CD1c-positive myeloid dendritic cell (primary cell): ENCODE results near the gene BCL2L12.
A peak's percentile ranks its signal among the peaks of the same experiment; 100 is the strongest.

Source experiments
- DNase-seq: peaks from one replicate; pipeline ENCODE4 v3.0.0-alpha.2; 2016; ENCODE audit errors: extremely low spot score

The BCL2L12 gene

DNA sequence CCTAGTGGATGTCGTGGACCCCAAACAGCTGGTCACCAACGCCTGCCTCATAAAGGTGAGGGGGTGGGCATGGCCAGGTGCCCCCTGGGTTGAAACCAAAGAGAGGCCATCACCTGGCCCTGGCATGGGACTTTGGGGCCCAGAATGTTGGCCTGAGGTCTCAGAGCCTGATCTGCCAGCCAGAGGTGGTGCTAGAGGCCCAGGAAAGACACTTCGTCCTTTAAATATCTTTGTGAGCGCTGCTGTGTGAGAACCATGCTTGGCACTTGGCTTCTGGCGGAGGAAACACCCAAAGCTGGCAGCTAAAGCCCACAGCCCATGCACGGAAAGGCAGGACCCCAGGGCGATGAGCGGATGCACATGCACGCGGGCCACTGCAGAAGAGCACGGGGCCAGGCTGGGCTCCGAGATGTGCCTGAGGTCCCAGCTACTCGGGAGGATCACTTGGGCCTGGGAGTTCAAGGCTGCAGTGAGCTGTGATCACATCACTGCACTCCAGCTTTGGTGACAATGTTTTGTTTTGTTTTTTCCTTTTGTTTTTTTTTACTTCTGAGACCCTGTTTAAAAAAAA is 19.3 kb downstream of the BCL2L12 start:
- no peak for DNase-seq

DNA sequence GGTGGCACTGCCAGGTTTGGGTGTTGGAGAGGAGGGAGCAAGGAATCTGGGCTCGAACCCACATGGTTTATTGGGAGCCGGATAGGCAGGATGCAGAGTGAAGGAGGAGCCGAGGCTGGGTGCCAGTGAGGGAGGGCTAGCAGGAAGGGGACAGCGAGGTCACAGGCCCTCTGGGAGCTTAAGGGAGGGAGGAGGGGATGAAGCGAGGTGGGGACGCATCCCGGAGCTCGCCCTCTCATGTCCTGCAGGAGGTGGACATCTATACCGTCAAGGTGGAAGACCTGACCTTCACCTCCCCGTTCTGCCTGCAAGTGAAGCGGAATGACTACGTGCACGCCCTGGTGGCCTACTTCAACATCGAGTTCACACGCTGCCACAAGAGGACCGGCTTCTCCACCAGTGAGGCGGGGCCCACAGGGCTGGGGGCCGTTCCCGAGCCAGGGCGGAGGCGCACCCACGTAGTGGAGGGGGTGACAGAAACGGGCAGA is 20.2 kb downstream of the BCL2L12 start:
- DNase-seq = no peak

DNA sequence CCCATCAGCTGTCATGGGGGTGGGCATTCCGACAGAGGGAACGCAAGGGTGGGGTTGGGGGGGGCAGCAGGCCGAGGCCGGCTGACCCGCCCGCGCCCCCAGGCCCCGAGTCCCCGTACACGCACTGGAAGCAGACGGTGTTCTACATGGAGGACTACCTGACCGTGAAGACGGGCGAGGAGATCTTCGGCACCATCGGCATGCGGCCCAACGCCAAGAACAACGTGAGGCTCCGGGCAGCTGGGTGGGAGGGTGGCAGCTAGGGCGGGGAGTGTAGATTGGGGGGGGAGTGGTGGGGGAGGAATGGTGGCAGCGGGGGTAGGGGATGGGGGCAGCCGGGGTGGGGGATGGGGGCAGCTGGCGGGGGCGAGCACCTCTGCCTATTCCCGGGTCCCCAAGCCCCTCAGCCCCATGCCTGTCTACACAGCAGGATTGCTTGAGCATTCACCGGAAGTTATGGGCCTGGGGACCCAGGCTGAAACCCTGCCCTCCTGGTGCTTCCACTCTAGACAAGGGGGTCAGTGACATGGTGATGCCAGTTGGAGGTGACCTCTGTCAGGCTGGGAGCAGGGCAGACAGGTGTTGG is 20.9 kb downstream of the BCL2L12 start:
- no peak for DNase-seq

DNA sequence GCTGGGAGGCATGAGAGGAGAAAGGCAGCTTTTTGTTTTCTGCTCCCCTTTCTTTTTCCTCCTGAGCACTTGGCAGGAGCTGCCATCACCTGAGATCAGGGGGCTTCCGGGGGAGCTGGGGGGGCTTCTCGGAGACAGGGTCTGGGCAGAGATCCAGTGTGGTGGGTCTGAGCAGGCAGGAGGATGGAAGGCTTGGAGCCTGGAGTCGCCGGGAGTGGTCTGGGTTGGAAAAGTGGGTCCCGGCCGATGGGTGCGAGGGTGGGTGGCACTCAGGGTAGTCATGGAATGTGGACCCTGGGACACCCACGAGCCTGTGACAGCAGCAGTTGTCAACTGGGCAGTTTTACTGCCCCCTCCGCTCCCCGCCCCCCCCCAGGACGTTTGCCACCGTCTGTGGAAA is 21.4 kb downstream of the BCL2L12 start:
- no peak for DNase-seq

DNA sequence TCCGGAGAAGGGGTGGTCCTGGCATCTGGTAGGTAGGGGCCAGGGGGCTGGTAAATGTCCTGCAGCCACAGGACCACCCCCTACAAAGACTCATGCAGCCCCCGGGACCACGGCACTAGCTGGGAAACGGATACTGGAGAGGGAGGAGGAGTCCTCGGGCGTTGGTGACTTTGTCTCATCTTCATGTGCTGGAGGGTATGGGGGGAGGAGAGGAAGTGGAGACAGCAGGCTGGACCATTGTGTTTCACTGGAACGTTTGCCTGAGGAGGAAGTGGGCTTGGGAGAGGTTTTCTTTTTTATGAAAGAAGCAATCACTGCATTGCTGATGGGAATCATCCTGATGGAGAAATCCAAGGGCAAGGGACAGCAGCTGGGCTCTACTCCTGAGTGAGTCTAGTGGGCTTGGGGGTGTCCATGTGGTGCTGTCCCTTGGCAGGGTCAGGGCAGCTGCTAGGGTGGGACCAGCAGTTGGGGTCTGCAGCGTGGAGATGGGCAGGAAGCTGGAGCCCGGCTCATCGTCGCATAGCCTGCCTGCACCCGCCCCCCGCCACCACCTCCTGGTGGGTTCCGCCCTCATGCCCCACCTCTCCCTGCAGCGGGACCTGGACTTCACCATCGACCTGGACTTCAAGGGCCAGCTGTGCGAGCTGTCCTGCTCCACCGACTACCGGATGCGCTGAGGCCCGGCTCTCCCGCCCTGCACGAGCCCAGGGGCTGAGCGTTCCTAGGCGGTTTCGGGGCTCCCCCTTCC is 22.0 kb downstream of the BCL2L12 start:
- DNase-seq = peak; percentile 48

DNA sequence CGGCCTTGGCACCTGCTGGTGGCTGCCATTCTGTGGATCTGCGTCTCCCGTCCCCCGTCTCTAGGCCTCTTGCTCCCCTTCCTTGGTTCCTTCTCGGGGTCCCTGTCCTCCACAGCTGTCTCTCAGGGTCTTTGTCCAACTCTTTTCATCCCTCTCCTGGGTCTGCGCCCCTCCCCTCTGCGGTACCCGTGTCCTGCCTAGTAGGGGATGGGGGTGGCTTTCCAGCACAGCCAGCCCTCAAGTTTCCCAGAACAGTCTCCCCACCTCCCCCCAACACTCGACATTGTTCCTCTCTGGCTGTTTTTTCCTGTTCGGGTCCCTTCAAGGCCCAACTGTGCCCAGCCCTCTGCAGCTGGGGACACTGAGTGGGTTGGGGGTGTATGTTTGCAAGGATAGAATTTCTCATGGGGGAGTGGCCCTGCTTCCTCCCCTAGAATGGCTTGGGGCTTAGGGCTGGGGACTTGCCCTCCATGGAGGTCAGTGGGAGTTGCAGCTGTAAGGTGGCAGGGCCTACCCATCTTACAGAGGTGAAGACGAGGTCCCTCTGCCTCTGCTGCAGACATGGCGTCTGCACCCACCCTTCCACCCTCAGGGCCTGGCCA is 22.9 kb downstream of the BCL2L12 start:
- DNase-seq = no peak

DNA sequence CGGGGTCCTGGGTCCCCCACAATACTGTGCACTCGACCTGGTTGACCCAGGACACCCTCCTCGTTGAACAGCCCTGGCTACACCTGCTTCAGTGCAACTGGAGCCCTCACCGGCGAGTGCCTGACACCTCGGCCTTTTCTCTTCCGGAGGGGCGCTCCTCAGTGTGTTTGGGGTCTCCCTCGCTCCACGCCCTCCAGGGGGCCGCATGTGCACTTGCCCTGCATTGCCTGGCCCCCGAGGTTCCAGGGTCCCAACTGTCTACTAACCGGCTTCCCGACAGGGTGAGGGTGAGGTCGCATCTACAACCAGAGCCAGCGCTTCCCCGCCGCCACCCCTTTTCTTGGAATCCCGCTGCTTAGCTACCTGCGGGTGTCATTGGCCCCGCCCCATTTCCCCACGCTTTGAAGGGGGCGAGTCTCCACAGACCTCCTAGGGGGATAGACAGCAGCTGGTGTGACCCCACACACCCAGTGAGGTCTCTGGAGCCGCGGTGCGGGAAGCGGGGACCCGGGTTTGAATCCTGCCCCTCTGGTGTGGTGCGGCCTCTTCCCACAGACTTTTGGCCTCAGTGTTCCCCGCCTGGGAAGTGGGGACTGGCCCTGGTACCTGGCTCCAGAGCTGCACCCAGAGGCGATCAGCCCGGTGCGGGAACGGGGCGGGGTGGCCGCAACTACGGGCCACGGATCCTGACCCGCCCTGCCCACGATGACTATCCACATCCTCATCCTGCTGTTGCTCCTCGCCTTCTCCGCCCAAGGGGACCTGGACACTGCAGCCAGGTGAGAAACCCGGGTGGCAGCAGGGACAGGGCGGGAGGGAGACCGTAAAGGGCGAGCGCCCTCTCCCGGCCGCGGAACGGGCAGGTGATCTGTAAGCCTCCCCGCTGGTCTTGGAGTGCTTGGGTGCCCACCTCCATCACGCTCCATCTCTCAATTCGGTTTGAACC is 23.7 kb downstream of the BCL2L12 start, which contains the start of gene ADM5:
ADM5 (plus strand) TSS at position 462 of the 946 bp plus-strand sequence; CDS start at position 706, 244 bp downstream.
- DNase-seq = peak; percentile 13

DNA sequence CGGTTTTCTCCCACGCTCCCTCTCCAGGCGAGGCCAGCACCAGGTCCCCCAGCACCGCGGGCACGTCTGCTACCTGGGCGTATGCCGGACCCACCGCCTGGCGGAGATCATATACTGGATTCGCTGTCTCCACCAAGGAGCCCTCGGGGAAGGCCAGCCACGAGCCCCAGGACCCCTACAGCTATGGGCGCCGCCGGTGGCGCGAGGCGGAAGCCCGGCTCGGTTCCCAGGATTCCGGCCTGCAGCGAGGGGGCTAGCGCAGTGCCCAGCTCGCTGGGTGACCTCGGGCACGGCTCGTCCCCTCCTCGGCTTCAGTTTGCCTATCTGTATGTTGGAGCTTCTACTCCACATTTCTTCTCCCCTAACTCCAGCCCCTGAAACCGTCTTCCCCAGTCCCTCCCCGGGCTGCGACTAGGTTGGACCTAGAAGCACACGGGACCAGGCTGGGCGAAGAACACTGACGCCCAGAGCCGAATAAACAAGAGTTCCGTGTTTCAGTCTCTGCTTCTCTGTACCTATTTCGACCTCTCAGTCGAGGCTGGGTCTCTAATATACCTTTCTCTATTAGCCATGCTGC is 24.4 kb downstream of the BCL2L12 start:
- DNase-seq = no peak

DNA sequence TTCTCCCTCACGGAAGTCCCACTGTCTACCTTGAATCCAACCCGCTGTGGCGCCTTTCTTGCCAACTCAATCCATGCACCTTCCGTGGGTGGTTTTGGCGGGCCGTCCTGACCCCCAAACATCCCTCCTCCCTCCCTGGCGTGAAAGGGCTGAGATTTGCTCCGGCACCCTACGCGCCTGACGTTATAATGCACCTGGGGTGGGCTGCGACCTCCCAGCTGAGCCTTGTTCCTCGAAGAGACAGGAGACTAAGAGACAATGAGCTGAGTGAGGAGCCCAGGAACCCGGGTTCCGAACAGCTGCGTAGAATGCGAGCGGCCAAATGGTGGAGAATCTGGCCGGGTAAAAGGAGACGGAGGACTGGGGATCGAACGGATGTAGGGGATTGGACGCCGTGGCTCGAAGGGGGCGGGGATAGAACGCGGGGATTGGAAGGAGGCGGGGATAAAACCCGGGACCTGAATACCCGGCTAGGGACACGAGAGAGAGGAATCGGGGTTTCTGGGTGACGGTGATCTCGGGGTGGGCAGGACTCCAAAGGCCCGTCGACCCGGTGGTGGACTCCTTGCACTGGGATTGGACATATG is 25.0 kb downstream of the BCL2L12 start, which contains the start of gene CPT1C:
CPT1C (plus strand) TSS at position 461 of the 587 bp plus-strand sequence. CDS start 1,137 bp downstream, outside the sequence.
- peak; percentile 19 for DNase-seq

DNA sequence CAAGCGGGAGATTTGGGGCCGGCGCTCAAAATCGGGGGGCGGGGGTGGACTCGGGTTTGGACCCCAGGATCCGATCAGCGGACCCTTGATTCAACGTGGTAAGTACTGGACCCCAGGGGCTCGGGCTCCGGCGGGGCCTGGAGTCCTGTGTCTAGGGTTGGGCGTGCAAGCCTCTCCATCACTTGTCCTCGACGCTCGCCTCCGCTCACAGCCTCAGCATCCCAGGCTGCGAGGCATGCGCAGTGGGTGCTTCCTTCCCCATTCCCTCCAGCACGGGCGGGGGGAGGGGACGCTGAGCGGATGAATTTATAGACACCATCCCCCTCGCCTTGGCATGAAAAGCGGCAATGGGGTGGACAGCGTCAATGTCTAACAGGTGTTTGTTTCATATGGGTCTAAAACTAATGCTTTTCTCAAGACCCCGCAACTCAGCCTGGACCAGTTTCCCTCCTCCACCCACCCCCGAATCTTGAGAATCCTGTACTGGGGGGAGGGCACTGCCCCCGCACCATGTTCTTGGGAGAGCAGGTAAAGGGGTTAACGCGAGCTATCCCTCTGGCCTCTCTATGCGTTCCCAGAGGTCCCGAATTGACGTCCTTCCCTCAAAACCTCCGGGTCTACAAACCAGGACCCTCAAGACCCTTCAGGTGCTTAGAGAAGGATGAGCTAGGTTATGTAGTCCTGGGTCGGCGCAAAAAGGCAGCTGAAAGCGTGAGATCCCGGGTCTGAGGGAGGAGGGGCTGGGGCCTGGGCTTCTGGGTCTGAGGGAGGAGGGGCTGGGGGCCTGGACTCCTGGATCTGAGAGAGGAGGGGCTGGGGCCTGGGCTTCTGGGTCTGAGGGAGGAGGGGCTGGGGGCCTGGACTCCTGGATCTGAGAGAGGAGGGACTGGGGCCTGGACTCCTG is 25.8 kb downstream of the BCL2L12 start:
- DNase-seq = no peak

DNA sequence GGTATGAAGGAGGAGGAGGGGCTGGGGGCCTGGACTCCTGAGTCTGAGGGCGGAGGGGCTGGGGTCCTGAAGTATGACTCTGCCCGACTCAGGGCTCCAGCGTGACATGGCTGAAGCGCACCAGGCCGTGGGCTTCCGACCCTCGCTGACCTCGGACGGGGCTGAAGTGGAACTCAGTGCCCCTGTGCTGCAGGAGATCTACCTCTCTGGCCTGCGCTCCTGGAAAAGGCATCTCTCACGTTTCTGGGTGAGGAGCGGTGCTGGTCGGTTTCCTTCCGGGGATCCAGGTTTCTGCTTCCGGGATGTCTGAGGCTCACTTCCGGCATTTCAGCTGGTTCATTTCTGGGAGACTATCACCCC is 26.4 kb downstream of the BCL2L12 start:
- DNase-seq = no peak

DNA sequence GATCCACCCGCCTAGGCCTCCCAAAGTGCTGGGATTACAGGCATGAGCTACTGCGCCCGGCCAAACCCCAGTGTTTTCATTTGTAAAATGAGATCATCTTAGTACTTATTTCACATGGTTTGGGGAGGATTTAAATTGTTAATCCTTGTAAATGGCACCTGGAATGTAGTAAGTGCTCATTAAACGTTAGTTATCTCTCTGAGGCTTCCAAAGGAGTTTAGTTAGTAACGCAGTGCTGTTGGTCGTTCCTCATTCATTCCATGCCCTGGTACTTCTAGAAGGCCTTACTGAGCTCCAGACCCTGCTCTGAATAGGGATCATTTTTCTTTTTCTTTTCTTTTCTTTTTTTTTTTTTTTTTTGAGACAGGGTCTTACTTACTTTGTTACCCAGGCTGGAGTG is 30.4 kb downstream of the BCL2L12 start:
- DNase-seq = no peak

DNA sequence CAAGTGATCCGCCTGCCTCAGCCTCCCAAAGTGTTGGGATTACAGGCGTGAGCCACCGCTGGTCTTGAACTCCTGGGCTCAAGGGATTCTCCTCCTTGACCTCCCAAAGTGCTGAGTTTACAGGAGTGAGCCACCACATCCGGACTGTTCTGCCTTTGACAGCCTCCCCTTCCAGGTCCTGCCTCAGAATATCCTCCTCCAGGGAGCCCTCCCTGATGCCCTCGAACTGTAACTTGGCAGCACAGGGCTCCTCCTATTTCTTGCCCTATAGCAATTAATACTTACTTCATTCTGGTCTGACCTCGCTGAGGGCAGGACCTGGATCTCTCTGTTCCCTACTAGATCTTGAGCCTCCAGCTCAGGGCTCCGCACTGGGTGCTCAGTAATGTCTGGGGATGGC is 31.1 kb downstream of the BCL2L12 start:
- no peak for DNase-seq

DNA sequence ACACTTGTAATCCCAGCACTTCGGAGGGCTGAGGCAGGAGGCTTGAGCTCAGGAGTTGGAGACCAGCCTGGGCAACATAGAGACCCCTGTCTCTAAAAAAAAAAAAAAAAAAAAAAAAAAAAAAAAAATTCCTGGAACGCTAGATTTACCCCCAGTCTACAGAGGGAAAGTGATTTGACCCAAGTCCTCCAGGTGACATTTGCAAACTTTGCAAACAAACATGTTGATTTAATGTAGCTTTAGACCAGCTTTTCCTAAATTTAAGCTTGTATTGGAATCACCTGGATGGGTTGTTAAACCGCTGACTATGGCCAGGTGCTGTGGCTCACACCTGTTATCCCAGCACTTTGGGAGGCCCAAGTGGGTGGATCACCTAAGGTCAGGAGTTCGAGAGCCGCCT is 33.6 kb downstream of the BCL2L12 start:
- no peak for DNase-seq

DNA sequence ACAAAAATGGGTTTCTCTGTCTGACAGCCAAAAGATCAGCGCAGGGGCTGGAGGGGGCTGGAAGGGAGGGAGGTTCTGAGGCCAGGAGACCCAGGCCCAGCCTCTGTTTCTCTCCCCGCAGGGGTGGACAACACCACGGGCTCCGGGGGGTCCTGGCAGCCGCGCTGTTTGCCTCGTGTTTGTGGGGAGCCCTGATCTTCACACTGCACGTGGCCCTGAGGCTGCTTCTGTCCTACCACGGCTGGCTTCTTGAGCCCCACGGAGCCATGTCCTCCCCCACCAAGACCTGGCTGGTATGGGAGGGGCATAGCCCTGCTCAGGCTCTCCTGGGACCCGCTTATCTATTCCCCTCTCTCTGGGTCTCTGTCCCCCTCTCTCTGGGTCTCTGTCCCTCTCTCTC is 34.8 kb downstream of the BCL2L12 start:
- DNase-seq = no peak

DNA sequence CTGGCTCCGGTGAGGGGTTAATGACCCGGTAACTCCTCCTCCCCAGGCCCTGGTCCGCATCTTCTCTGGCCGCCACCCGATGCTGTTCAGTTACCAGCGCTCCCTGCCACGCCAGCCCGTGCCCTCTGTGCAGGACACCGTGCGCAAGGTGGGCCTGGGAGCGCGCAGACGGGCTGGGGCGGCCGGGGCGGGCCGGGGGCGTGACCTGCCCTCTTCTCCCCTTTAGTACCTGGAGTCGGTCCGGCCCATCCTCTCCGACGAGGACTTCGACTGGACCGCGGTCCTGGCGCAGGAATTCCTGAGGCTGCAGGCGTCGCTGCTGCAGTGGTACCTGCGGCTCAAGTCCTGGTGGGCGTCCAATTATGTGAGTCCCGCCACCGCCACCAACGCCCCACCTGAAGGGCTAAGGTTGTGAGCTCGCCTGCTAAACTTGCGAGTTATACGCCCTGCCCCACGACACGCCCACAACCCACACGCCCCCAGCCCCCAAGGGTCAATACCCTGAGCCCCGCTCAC is 35.6 kb downstream of the BCL2L12 start:
- DNase-seq = no peak

DNA sequence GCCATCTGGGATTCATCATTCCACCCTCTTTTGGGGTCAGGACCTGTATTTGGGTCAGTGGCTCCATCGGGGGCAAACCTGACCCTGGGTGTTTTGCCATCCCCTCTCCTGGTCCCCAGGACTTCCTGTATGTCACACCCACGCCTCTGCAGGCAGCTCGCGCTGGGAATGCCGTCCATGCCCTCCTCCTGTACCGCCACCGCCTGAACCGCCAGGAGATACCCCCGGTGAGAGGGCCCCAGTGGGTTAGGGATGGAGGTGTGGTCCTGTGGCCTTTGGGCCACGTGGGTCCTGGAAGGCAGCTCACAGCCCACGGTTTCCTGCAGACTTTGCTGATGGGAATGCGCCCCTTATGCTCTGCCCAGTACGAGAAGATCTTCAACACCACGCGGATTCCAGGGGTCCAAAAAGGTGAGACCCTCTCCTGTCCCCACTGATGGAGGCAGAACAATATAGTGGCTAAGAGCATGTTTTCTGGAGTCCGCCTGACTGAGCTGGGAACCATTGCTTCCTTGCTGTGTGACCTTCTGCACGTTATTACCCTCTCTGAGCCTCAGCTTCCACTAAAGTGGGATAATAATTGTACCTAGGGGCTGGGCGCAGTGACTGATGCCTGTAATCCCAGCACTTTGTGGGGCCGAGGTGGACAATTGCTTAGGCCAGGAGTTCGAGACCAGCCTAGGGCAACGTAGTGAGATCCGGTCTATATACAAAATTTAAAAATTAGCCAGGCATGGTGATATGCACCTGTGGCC is 39.3 kb downstream of the BCL2L12 start:
- DNase-seq = no peak

DNA sequence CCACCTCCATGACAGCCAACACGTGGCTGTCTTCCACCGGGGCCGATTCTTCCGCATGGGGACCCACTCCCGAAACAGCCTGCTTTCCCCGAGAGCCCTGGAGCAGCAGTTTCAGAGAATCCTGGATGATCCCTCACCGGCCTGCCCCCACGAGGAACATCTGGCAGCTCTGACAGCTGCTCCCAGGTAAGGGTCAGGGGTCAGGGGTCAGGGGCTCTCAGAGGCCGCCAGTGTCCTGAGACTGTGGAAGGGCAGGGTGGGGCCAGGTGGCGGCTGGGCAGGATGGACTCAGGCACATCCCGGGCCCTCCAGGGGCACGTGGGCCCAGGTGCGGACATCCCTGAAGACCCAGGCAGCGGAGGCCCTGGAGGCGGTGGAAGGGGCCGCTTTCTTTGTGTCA is 40.2 kb downstream of the BCL2L12 start:
- no peak for DNase-seq
